Endodermal cell (in vitro differentiated cells): ENCODE measurements around the gene LCP1. TPM values are rescaled to one million over a fixed set of nuclear protein-coding genes. Genes with fewer than 3 reads are reported as not detected.
A peak's percentile ranks its signal among the peaks of the same experiment; 100 is the strongest.

Source experiments
- DNase-seq: peaks from one replicate; pipeline ENCODE4 v3.0.0-alpha.2; 2017
- H3K27ac ChIP-seq: 2 replicates; pipeline ENCODE4 v1.5.1; 2013; ENCODE audit warnings: mild to moderate bottlenecking, low read depth, low read length, moderate library complexity
- H3K27me3 ChIP-seq: 2 replicates; pipeline ENCODE4 v1.6.1; 2013; ENCODE audit warnings: mild to moderate bottlenecking, low read length, moderate library complexity; ENCODE audit not compliant: insufficient read depth, control insufficient read depth, poor library complexity, severe bottlenecking
- H3K36me3 ChIP-seq: 2 replicates; pipeline ENCODE4 v1.7.0; 2013; ENCODE audit warnings: mild to moderate bottlenecking, low read length, moderate library complexity; ENCODE audit not compliant: control insufficient read depth, insufficient read depth
- H3K4me1 ChIP-seq: one replicate; pipeline ENCODE4 v1.7.0; 2013; ENCODE audit warnings: low read length; ENCODE audit not compliant: control insufficient read depth, insufficient read depth
- H3K4me3 ChIP-seq: 2 replicates; pipeline ENCODE4 v1.5.1; 2013; ENCODE audit warnings: mild to moderate bottlenecking, low read length, moderate library complexity
- H3K9ac ChIP-seq: 2 replicates; pipeline ENCODE4 v1.6.1; 2013; ENCODE audit warnings: mild to moderate bottlenecking, low read length, moderate library complexity; ENCODE audit not compliant: poor library complexity, severe bottlenecking; ENCODE audit errors: extremely low read depth
- H3K9me3 ChIP-seq: 2 replicates; pipeline ENCODE4 v1.6.1; 2013; ENCODE audit warnings: mild to moderate bottlenecking, low read length, moderate library complexity; ENCODE audit not compliant: control insufficient read depth
- H3K27ac Mint-ChIP-seq: 2 replicates; pipeline ENCODE4 v1.8.0; 2020; ENCODE audit warnings: mixed read lengths
- H3K27me3 Mint-ChIP-seq: 2 replicates; pipeline ENCODE4 v1.8.0; 2021; ENCODE audit warnings: mild to moderate bottlenecking, mixed read lengths; ENCODE audit not compliant: insufficient read depth
- H3K36me3 Mint-ChIP-seq: 2 replicates; pipeline ENCODE4 v1.8.0; 2020; ENCODE audit warnings: low read depth, mixed read lengths
- H3K4me1 Mint-ChIP-seq: 2 replicates; pipeline ENCODE4 v1.8.0; 2020; ENCODE audit warnings: mixed read lengths
- H3K4me3 Mint-ChIP-seq: 2 replicates; pipeline ENCODE4 v1.8.0; 2020; ENCODE audit warnings: mild to moderate bottlenecking, moderate library complexity, mixed read lengths
- H3K9me3 Mint-ChIP-seq: 2 replicates; pipeline ENCODE4 v1.8.0; 2020; ENCODE audit warnings: mild to moderate bottlenecking, mixed read lengths
- CTCF ChIP-seq: fragments of 200-600 bp; sonication (generic); conservative IDR thresholded peaks from 2 replicates; pipeline ENCODE4 v1.5.0; 2021; ENCODE audit warnings: antibody characterized with exemption, mild to moderate bottlenecking
- WGBS, 2 experiments: methylation state at CpG; one replicate each; pipeline versions ENCODE4 v1.1.5 to v1.1.7; 2013; ENCODE audit warnings: missing lambda C conversion rate in 2 of 2, mixed read lengths in 1 of 2; ENCODE audit not compliant: insufficient coverage in 1 of 2, insufficient read length in 1 of 2; 5-methylcytosine and 5-hydroxymethylcytosine counted together
- total RNA-seq, 2 donors: library from RNA; stranded (reverse); fragmentation: NEBNext Ultra II Directional in 1 of 2; extraction: Animal tissue kit (Norgen Biotek cat#: 25700) in 1 of 2; gene quantifications; 2 replicates in 1 of 2; 3 replicates in 1 of 2; pipeline ENCODE4 v1.2.1, GENCODE V29; 2021

Gene LCP1
- total RNA-seq, 2 donors from 2014 or later, result 3.0 to 16.8 TPM

- Histone ChIP-seq H3K27ac (no peak overlapping the region), H3K4me3 (no peak overlapping the region), H3K4me1 (peaks cover 7% of the 10 kb centered on the region), H3K9ac (no peak overlapping the region), H3K36me3 (no peaks in the 10 kb centered on the region), H3K9me3 (no peaks in the 10 kb centered on the region), H3K27me3 (no peaks in the 10 kb centered on the region)
- no peak for TF ChIP-seq CTCF
- no peak for DNase-seq
- Mint-ChIP-seq H3K4me3 (no peak overlapping the region), H3K9me3 (no peaks in the 10 kb centered on the region), H3K27ac (no peak overlapping the region), H3K27me3 (peaks cover 13% of the 10 kb centered on the region), H3K36me3 (no peaks in the 10 kb centered on the region), H3K4me1 (peaks cover 12% of the 10 kb centered on the region)
- WGBS, 2 experiments, result 94 to 100% methylated on average over 7 of the region's 7 CpGs
These were observed 10.2 kb downstream of the LCP1 start for GRCh38 chr13:46171739-46172138.

DNA sequence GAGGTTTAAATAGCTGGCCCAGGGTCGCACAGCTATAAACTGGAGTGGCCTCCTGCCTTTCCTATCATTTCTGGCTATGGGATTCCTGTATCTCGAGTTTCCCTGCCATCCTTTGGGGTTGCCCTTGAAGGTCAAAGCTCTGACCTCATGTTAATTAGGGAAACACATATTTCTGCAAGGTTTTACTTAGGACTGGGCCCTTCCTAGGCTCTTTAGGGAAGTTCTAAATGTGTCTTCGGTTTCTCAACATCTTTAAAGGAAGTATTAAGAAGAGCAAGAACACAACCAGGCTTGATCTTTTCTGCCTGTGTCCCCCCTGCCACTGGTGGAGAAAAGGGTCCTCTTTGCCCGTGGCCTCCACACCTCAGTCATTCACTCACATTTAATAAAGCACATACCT is 10.8 kb downstream of the LCP1 start:
- Histone ChIP-seq H3K4me1 (peaks cover 7% of the 10 kb centered on the region), H3K9ac (no peak overlapping the region), H3K9me3 (no peaks in the 10 kb centered on the region), H3K36me3 (no peaks in the 10 kb centered on the region), H3K27me3 (no peaks in the 10 kb centered on the region), H3K4me3 (no peak overlapping the region), H3K27ac (no peak overlapping the region)
- H3K4me3 Mint-ChIP-seq, result no peak overlapping the region
- no peak for TF ChIP-seq CTCF
- no peak overlapping the region for H3K27ac Mint-ChIP-seq
- H3K36me3 Mint-ChIP-seq, result no peaks in the 10 kb centered on the region
- DNase-seq, result no peak
- WGBS, 2 experiments, result 87 to 91% methylated on average over 3 to 4 of the region's 4 CpGs
- H3K4me1 Mint-ChIP-seq, result peaks cover 12% of the 10 kb centered on the region
- H3K9me3 Mint-ChIP-seq, result no peaks in the 10 kb centered on the region
- H3K27me3 Mint-ChIP-seq, result peaks cover 13% of the 10 kb centered on the region

- H3K9me3 ChIP-seq, result no peaks in the 10 kb centered on the region
- Mint-ChIP-seq H3K4me3 (no peak overlapping the region), H3K27me3 (peaks cover 11% of the 10 kb centered on the region), H3K9me3 (no peaks in the 10 kb centered on the region), H3K27ac (no peak overlapping the region), H3K36me3 (no peaks in the 10 kb centered on the region), H3K4me1 (peaks cover 12% of the 10 kb centered on the region)
- no peak overlapping the region for H3K4me3 ChIP-seq
- peak; percentile 43 for TF ChIP-seq CTCF
- peaks cover 7% of the 10 kb centered on the region for H3K4me1 ChIP-seq
- no peaks in the 10 kb centered on the region for H3K27me3 ChIP-seq
- H3K36me3 ChIP-seq, result no peaks in the 10 kb centered on the region
- no peak overlapping the region for H3K9ac ChIP-seq
- WGBS, 2 experiments, result 44% methylated on average over 3 of the region's 3 CpGs; no CpG with 5 or more reads in 1 of the 2 experiments
- no peak overlapping the region for H3K27ac ChIP-seq
- no peak for DNase-seq
These were observed 11.3 kb downstream of the LCP1 start for GRCh38 chr13:46170687-46171086.
